Ovary (tissue), 9 donors: Measurements from ENCODE around the gene ANO1. TPM values are rescaled to one million over a fixed set of nuclear protein-coding genes. Genes with fewer than 3 reads are reported as not detected.

Experiments used
- DNase-seq, 5 donors: peaks; one replicate each; pipeline ENCODE4 v3.0.0-alpha.2; 2019 to 2020
- H3K27ac ChIP-seq, 2 donors: fragments of 200-600 bp; one replicate each; pipeline versions ENCODE4 v1.5.1 to v1.8.0; 2019 to 2022
- H3K27me3 ChIP-seq: fragments of 200-600 bp; one replicate; pipeline ENCODE4 v1.8.0; 2022
- H3K36me3 ChIP-seq: fragments of 200-600 bp; sonication (generic); one replicate; pipeline ENCODE4 v1.5.1; 2019
- H3K4me1 ChIP-seq: one replicate; pipeline ENCODE4 v1.8.1; 2013; ENCODE audit warnings: mild to moderate bottlenecking, moderate library complexity; ENCODE audit not compliant: insufficient read depth
- H3K4me3 ChIP-seq: fragments of 200-600 bp; sonication (generic); one replicate; pipeline ENCODE4 v1.5.1; 2017
- H3K9me3 ChIP-seq, 2 donors: fragments of 200-600 bp in 1 of 2; sonication (generic) in 1 of 2; one replicate each; pipeline versions ENCODE4 v1.5.1 to v1.8.1; 2013 to 2019; ENCODE audit warnings: mild to moderate bottlenecking in 1 of 2, moderate library complexity in 1 of 2
- EP300 ChIP-seq: sonication (generic); formaldehyde crosslinking; IDR thresholded peaks from one replicate; pipeline ENCODE4 v1.6.1; 2017; ENCODE audit warnings: antibody characterized with exemption
- POLR2A ChIP-seq: fragments of 450-650 bp; IDR thresholded peaks from one replicate; pipeline ENCODE4 v1.6.1; 2017; ENCODE audit warnings: antibody characterized with exemption, mild to moderate bottlenecking, moderate library complexity
- WGBS, 3 donors: extraction: QIAGEN DNeasy Blood & Tissue Kit in 1 of 3; methylation state at CpG; one replicate each; pipeline versions ENCODE4 v1.1.5 to v1.1.7; 2013 to 2017; 5-methylcytosine and 5-hydroxymethylcytosine counted together
- intact Hi-C, 4 donors: fragments of 100-400 bp; cut with DNase I; formaldehyde crosslinking; loops; one replicate each; pipeline versions ENCODE4 v1.11.0 to v1.15.1; 2022 to 2023
- polyA plus RNA-seq, 2 donors: library from polyadenylated mRNA; stranded (reverse); fragments of 200-250 nt in 1 of 2; fragments of 350-450 nt in 1 of 2; fragmentation: Illumina TruSeq in 1 of 2; extraction: RNeasy Lipid Tissue Mini Kit (QIAGEN cat#74804) in 1 of 2; gene quantifications; one replicate each; pipeline ENCODE4 v1.2.3, GENCODE V29; 2013 to 2014
- total RNA-seq, 7 donors: library from RNA; depleted of rRNA in 2 of 7; stranded (reverse); fragments of >200 nt in 2 of 7; fragmentation: NEBNext Ultra II Directional in 3 of 7; extraction: Animal tissue kit (Norgen Biotek cat#: 25700) in 3 of 7; gene quantifications; one replicate each; pipeline versions ENCODE4 v1.1.0 to v1.2.4, GENCODE V29; 2016 to 2023
- TF ChIP-seq, protein P1 (sequence below), 3 donors: fragments of 450-650 bp in 2 of 3; fragments of 200-600 bp in 1 of 3; IDR thresholded peaks; one replicate each; pipeline versions ENCODE4 v1.5.1 to v1.8.0; 2016 to 2022; ENCODE audit warnings: antibody characterized with exemption in 3 of 3, mild to moderate bottlenecking in 1 of 3
- donor health status: DM: no; HTN: no; CAD: no; lungs with moderate emphysema.
- donor health status: DM: no; HTN: no; CAD: no.
- donor health status: Bipolar disorder and iron deficiency.
- donor health status: DM: yes; HTN: yes; CAD: no.
- donor health status: DM: no; HTN: no; CAD: no.
- donor health status: DM: yes; HTN: yes; CAD: no.

ANO1 gene
- total and polyA plus RNA-seq, 9 donors: 1.7 to 59.1 (median 8.6) TPM

DNA sequence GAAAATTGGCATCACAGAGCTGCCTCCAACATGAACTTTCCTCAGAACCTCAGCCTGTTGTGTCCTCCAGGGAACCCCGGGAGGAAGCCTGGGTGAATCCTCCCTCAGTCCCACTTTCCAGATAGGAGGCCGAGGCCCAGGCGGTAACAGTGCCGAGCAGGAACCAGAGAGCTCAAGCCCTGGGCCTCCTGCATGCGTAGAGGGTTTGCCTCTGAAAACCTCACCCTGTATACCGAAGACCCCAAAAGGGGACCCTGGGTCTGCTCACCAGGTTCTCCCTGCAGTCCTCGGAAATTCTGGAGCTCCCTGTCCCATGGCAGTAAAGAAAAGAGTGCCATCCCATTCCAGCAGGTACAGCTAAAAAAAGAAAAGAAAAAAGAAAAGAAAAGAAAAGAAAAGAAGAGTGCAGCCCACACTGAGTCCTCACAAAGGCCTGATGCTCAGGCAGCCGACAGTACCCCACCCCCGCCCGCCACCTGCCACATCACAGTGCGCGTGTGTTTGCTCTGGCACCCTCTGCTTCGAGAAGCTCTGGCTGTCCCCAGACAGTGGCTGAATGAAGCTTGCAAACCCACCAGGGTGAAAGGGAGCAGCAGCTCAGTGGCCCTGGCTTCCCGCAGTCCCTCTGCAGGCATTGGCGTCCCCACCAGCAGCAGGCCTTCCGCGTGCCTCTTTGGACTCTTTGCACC is 96.6 kb downstream of the ANO1 start:
- DNase-seq: no peak
- Histone ChIP-seq H3K9me3 (no peaks in the 10 kb centered on the region), H3K4me1 (no peaks in the 10 kb centered on the region), H3K36me3 (no peaks in the 10 kb centered on the region), H3K4me3 (no peak overlapping the region), H3K27me3 (no peaks in the 10 kb centered on the region), H3K27ac (no peak overlapping the region)
- TF ChIP-seq POLR2A: no peak
- TF ChIP-seq, protein P1, sequence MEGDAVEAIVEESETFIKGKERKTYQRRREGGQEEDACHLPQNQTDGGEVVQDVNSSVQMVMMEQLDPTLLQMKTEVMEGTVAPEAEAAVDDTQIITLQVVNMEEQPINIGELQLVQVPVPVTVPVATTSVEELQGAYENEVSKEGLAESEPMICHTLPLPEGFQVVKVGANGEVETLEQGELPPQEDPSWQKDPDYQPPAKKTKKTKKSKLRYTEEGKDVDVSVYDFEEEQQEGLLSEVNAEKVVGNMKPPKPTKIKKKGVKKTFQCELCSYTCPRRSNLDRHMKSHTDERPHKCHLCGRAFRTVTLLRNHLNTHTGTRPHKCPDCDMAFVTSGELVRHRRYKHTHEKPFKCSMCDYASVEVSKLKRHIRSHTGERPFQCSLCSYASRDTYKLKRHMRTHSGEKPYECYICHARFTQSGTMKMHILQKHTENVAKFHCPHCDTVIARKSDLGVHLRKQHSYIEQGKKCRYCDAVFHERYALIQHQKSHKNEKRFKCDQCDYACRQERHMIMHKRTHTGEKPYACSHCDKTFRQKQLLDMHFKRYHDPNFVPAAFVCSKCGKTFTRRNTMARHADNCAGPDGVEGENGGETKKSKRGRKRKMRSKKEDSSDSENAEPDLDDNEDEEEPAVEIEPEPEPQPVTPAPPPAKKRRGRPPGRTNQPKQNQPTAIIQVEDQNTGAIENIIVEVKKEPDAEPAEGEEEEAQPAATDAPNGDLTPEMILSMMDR (IDR thresholded peaks at IDR 0.05): no peak
- TF ChIP-seq EP300: no peak
- intact Hi-C loops: no loop called here
- WGBS, 3 donors: 87 to 90% (median 89%) methylated on average over 17 of the region's 17 CpGs

DNA sequence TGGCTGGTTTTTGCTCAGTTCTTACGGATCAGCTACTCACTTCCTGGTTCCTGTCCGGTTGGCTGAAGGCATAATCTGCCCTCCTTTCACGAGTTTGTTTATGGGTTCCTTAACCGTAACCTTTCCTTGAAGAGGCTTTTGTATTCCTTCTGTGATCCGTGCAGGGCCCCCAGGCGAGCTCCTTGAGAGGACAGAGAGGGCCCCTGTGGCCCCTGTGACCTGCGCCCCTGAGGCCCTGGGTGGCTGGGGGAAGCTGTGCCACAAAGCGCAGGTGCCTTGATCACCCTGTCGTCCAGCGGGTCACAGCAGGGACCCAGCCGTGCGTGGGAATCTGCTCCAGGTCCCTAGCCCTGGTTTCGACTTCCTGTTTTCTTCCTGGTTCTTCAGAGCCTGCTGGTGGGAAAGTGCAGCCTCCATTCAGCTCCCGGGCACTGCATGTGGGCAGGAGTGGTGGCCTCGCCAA is 97.2 kb downstream of the ANO1 start:
- no peaks in the 10 kb centered on the region for H3K9me3 ChIP-seq
- H3K27ac ChIP-seq: no peak overlapping the region
- H3K4me1 ChIP-seq: no peaks in the 10 kb centered on the region
- WGBS, 3 donors: 66 to 69% (median 67%) methylated on average over 15 of the region's 15 CpGs
- no peaks in the 10 kb centered on the region for H3K27me3 ChIP-seq
- no peaks in the 10 kb centered on the region for H3K36me3 ChIP-seq
- intact Hi-C loops: no loop called here
- DNase-seq: no peak
- H3K4me3 ChIP-seq: no peak overlapping the region
- TF ChIP-seq EP300 (no peak), POLR2A (no peak)
- TF ChIP-seq, protein P1 (IDR thresholded peaks at IDR 0.05): no peak

DNA sequence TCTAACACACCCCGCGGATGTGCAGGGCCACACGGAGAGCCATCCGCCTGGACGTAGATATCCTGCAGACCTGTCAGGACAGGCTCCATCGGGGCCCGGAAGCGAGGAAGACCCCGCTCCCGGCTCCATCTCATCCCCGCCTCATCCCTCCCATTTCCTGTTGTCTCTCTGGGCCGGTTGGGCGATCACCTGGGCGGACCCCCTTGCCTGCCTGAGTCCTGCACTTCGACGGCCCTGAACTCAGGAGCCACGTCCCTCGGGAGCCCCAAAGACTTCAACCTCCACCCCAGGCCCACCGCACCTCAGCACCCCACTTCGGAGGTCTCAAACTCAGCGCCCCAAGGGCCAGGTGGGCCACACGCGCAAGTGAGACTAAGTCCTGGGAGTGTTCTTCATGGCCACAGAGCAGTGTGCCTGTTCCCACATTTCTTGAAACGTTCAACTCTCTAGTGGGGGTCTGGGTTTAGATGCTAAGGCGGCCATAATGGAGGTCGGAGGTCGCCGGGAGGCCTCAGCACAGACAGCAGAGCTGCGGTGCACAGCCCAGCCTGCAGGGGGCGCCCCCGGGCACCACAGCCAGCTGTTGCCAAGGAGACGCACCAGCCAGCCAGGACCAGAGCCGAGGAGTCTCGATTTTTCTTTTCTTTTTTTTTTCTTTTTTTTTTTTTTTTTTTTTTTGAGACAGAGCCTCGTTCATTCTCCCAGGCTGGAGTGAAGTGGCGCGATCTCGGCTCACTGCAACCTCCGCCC is 99.0 kb downstream of the ANO1 start:
- TF ChIP-seq, protein P1 (IDR thresholded peaks at IDR 0.05): no peak
- TF ChIP-seq EP300 (no peak), POLR2A (no peak)
- Histone ChIP-seq H3K9me3 (no peaks in the 10 kb centered on the region), H3K27me3 (no peaks in the 10 kb centered on the region), H3K36me3 (no peaks in the 10 kb centered on the region), H3K27ac (no peak overlapping the region), H3K4me3 (no peak overlapping the region), H3K4me1 (no peaks in the 10 kb centered on the region)
- DNase-seq: no peak
- intact Hi-C loops: no loop called here
- 84 to 88% (median 86%) methylated on average over 39 of the region's 39 CpGs for WGBS, 3 donors

DNA sequence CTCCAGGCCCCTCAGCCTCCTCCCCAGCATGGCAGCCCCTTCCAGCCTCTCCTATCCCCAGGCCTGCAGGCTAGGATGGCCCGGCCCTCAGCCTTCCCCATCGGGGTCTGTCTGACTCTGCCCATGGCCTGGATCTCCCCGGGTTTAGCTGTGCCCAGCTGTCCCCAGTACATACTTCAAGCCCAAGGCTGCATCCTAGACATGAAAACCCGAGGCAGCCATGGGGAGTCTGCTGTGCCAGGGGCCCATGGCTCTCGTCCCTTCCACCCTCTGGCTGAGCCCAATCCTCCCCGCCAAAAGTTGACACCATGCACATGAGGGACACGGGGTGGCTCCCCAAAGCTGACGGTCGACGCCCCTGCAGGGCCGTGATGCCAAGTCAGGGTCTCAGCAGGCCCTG is 102.8 kb downstream of the ANO1 start:
- DNase-seq: no peak
- Histone ChIP-seq H3K9me3 (no peaks in the 10 kb centered on the region), H3K27ac (no peak overlapping the region), H3K36me3 (no peaks in the 10 kb centered on the region), H3K4me1 (no peaks in the 10 kb centered on the region), H3K27me3 (no peaks in the 10 kb centered on the region), H3K4me3 (no peak overlapping the region)
- no peak for TF ChIP-seq EP300
- TF ChIP-seq, protein P1 (IDR thresholded peaks at IDR 0.05): no peak
- no peak for TF ChIP-seq POLR2A
- WGBS, 3 donors: 81 to 87% (median 82%) methylated on average over 11 of the region's 11 CpGs
- intact Hi-C loops: no loop called here
